Peyer's patch (tissue), 4 donors: ENCODE results near the gene SLC11A2.

Experiments
- CTCF ChIP-seq, 6 experiments: fragments of 450-650 bp in 4 of 6; fragments of 200-600 bp in 2 of 6; sonication (generic) in 1 of 6; IDR thresholded peaks; one replicate each; pipeline ENCODE4 v1.5.1; 2017 to 2019; ENCODE audit warnings: antibody characterized with exemption in 6 of 6, mild to moderate bottlenecking in 3 of 6, moderate library complexity in 1 of 6
- POLR2A ChIP-seq, 2 donors: fragments of 450-650 bp; IDR thresholded peaks; one replicate each; pipeline ENCODE4 v1.5.1; 2017; ENCODE audit warnings: antibody characterized with exemption in 2 of 2, mild to moderate bottlenecking in 2 of 2, moderate library complexity in 2 of 2

- TF ChIP-seq CTCF (IDR thresholded peaks at IDR 0.05), result no peak
- no peak for TF ChIP-seq POLR2A (IDR thresholded peaks at IDR 0.05)
These were observed 73.7 kb downstream of the SLC11A2 start, which contains the start of gene HIGD1C for GRCh38 chr12:50952510-50952909.
